CD14-positive monocyte (primary cell): ENCODE results near the gene BPTF. TPM values are rescaled to one million over a fixed set of nuclear protein-coding genes. Genes with fewer than 3 reads are reported as not detected.

Source experiments
- DNase-seq, 3 donors: peaks; one replicate each; pipeline ENCODE4 v3.0.0-alpha.2; 2011 to 2022
- H2AFZ ChIP-seq: 2 replicates; pipeline ENCODE4 v1.6.0; 2012; ENCODE audit warnings: mild to moderate bottlenecking, low read depth, low read length, inconsistent platforms; ENCODE audit not compliant: insufficient read depth, poor library complexity, severe bottlenecking
- H3K27ac ChIP-seq, 2 donors: 1 replicate in 1 of 2; 2 replicates in 1 of 2; pipeline ENCODE4 v1.5.1; 2012 to 2013; ENCODE audit warnings: low read length in 2 of 2, control low read depth in 1 of 2, inconsistent platforms in 1 of 2, low read depth in 1 of 2, mild to moderate bottlenecking in 1 of 2
- H3K27me3 ChIP-seq, 2 donors: one replicate each; pipeline versions ENCODE4 v1.6.0 to v1.6.1; 2011 to 2013; ENCODE audit warnings: low read length in 2 of 2; ENCODE audit not compliant: control insufficient read depth in 2 of 2, insufficient read depth in 2 of 2
- H3K36me3 ChIP-seq, 2 donors: replicated peaks in 1 of 2; 1 replicate in 1 of 2; 2 replicates in 1 of 2; pipeline versions ENCODE4 v1.5.1 to v1.6.1; 2012 to 2013; ENCODE audit warnings: low read length in 2 of 2, control low read depth in 1 of 2, inconsistent platforms in 1 of 2, mild to moderate bottlenecking in 1 of 2; ENCODE audit not compliant: insufficient read depth in 2 of 2, control insufficient read depth in 1 of 2
- H3K4me1 ChIP-seq, 2 donors: 1 replicate in 1 of 2; 2 replicates in 1 of 2; pipeline versions ENCODE4 v1.5.1 to v1.6.1; 2012 to 2013; ENCODE audit warnings: low read length in 2 of 2, control low read depth in 1 of 2, inconsistent platforms in 1 of 2, mild to moderate bottlenecking in 1 of 2, moderate library complexity in 1 of 2; ENCODE audit not compliant: insufficient read depth in 2 of 2, control insufficient read depth in 1 of 2
- H3K4me2 ChIP-seq: replicated peaks from 2 replicates; pipeline ENCODE3; 2012; ENCODE audit warnings: low read length, moderate library complexity, mild to moderate bottlenecking; ENCODE audit not compliant: poor library complexity, severe bottlenecking; ENCODE audit errors: extremely low read depth
- H3K4me3 ChIP-seq, 3 experiments: fragments of 200-600 bp in 1 of 3; sonication (generic) in 1 of 3; replicated peaks in 1 of 3; 1 replicate in 2 of 3; 2 replicates in 1 of 3; pipeline ENCODE4 v1.5.1; 2011 to 2013; ENCODE audit warnings: low read length in 3 of 3, mild to moderate bottlenecking in 3 of 3, control low read depth in 2 of 3, low read depth in 2 of 3, inconsistent platforms in 1 of 3, moderate library complexity in 1 of 3
- H3K79me2 ChIP-seq: 2 replicates; pipeline ENCODE4 v1.6.0; 2012; ENCODE audit warnings: mild to moderate bottlenecking, control low read depth, inconsistent platforms, low read length, moderate library complexity; ENCODE audit not compliant: insufficient read depth
- H3K9ac ChIP-seq: 2 replicates; pipeline ENCODE4 v1.6.0; 2017; ENCODE audit warnings: low read length, mild to moderate bottlenecking; ENCODE audit not compliant: insufficient read depth, poor library complexity, severe bottlenecking
- H3K9me3 ChIP-seq, 2 donors: replicated peaks in 1 of 2; 1 replicate in 1 of 2; 2 replicates in 1 of 2; pipeline versions ENCODE4 v1.5.1 to v1.6.1; 2012 to 2013; ENCODE audit warnings: low read length in 2 of 2, control low read depth in 1 of 2; ENCODE audit not compliant: control insufficient read depth in 1 of 2, insufficient read depth in 1 of 2
- H4K20me1 ChIP-seq: 2 replicates; pipeline ENCODE4 v1.6.0; 2012; ENCODE audit warnings: mild to moderate bottlenecking, low read length, control low read depth, moderate library complexity; ENCODE audit not compliant: insufficient read depth
- H3K27ac Mint-ChIP-seq, 7 donors: one replicate each; pipeline ENCODE4 v1.8.0; 2020; ENCODE audit warnings: mild to moderate bottlenecking in 7 of 7, mixed read lengths in 7 of 7, moderate library complexity in 6 of 7, inconsistent platforms in 2 of 7
- H3K27me3 Mint-ChIP-seq, 3 donors: one replicate each; pipeline ENCODE4 v1.8.0; 2021 to 2022; ENCODE audit warnings: low read depth in 3 of 3, mild to moderate bottlenecking in 3 of 3, mixed read lengths in 3 of 3, moderate library complexity in 3 of 3, inconsistent platforms in 1 of 3
- H3K36me3 Mint-ChIP-seq, 2 donors: one replicate each; pipeline ENCODE4 v1.8.0; 2020; ENCODE audit warnings: mixed read lengths in 2 of 2, inconsistent platforms in 1 of 2, mild to moderate bottlenecking in 1 of 2
- H3K4me1 Mint-ChIP-seq: one replicate; pipeline ENCODE4 v1.8.0; 2020; ENCODE audit warnings: mild to moderate bottlenecking, mixed read lengths
- H3K4me3 Mint-ChIP-seq, 2 donors: one replicate each; pipeline ENCODE4 v1.8.0; 2020; ENCODE audit warnings: mild to moderate bottlenecking in 2 of 2, mixed read lengths in 2 of 2, moderate library complexity in 1 of 2
- H3K9me3 Mint-ChIP-seq, 7 donors: one replicate each; pipeline ENCODE4 v1.8.0; 2020 to 2022; ENCODE audit warnings: mixed read lengths in 7 of 7, mild to moderate bottlenecking in 6 of 7, moderate library complexity in 6 of 7, inconsistent platforms in 2 of 7
- WGBS: methylation state at CpG from one replicate; pipeline ENCODE4 v1.1.5; 2013; ENCODE audit warnings: missing lambda C conversion rate; ENCODE audit not compliant: insufficient coverage; 5-methylcytosine and 5-hydroxymethylcytosine counted together
- intact Hi-C, 2 donors: fragments of 100-400 bp; cut with micrococcal nuclease; formaldehyde crosslinking; loops; one replicate each; pipeline versions ENCODE4 v1.15.0 to v1.15.1; 2023
- polyA plus RNA-seq, 3 donors: library from polyadenylated mRNA; depleted of rRNA in 1 of 3; unstranded in 2 of 3; stranded (reverse) in 1 of 3; fragments of 300-500 nt in 2 of 3; fragments of >200 nt in 1 of 3; fragmentation: Illumina TruSeq in 2 of 3; gene quantifications; 1 replicate in 2 of 3; 2 replicates in 1 of 3; pipeline ENCODE4 v1.2.3, GENCODE V29; 2012 to 2021
- TF ChIP-seq, protein P1 (sequence below): fragments of 200-600 bp; IDR thresholded peaks from one replicate; pipeline ENCODE4 v1.8.0; 2022; ENCODE audit warnings: antibody characterized with exemption, mild to moderate bottlenecking

Gene BPTF
- polyA plus RNA-seq, 3 donors = 1.9 to 51.1 (median 4.5) TPM

DNA sequence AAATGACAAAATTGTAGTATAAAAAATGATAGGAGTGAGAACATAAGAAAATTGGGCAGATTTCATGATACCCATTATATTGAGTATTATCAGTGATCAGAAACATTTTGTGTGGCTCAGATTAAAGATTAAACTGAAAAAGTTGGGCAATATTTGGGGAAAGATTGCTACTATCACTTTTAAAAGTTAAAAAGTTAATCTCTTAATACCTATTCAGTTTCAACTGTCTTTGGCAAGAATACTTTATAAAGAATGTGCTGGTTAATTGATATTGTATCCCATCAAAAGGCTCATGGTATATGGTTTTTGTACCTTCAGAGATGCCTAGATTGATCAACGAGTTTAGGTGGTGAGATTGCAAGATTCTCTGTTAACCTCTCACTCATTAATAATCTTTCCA is 55.8 kb downstream of the BPTF start:
- peaks cover 48 to 82% of the 10 kb centered on the region in 2 donors for H3K36me3 Mint-ChIP-seq
- DNase-seq = no peak
- H3K4me3 Mint-ChIP-seq = no peak overlapping the region
- Histone ChIP-seq H3K27me3 (no peaks in the 10 kb centered on the region), H3K9ac (no peak overlapping the region), H3K79me2 (peaks cover 16% of the 10 kb centered on the region), H3K36me3 (peaks cover 32 to 82% of the 10 kb centered on the region in 2 donors), H2AFZ (no peak overlapping the region), H3K4me3 (no peak overlapping the region), H4K20me1 (peaks cover 39% of the 10 kb centered on the region), H3K4me1 (no peaks in the 10 kb centered on the region), H3K9me3 (no peaks in the 10 kb centered on the region), H3K4me2 (no peak overlapping the region), H3K27ac (no peak overlapping the region)
- peaks cover 0 to 1% (median 0%) of the 10 kb centered on the region in 3 donors for H3K27me3 Mint-ChIP-seq
- H3K4me1 Mint-ChIP-seq = no peaks in the 10 kb centered on the region
- WGBS = no CpG with 5 or more reads among the region's 1 CpG
- TF ChIP-seq, protein P1, sequence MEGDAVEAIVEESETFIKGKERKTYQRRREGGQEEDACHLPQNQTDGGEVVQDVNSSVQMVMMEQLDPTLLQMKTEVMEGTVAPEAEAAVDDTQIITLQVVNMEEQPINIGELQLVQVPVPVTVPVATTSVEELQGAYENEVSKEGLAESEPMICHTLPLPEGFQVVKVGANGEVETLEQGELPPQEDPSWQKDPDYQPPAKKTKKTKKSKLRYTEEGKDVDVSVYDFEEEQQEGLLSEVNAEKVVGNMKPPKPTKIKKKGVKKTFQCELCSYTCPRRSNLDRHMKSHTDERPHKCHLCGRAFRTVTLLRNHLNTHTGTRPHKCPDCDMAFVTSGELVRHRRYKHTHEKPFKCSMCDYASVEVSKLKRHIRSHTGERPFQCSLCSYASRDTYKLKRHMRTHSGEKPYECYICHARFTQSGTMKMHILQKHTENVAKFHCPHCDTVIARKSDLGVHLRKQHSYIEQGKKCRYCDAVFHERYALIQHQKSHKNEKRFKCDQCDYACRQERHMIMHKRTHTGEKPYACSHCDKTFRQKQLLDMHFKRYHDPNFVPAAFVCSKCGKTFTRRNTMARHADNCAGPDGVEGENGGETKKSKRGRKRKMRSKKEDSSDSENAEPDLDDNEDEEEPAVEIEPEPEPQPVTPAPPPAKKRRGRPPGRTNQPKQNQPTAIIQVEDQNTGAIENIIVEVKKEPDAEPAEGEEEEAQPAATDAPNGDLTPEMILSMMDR = no peak
- H3K27ac Mint-ChIP-seq = no peak overlapping the region
- H3K9me3 Mint-ChIP-seq = no peaks in the 10 kb centered on the region
- intact Hi-C loops = no loop called here

DNA sequence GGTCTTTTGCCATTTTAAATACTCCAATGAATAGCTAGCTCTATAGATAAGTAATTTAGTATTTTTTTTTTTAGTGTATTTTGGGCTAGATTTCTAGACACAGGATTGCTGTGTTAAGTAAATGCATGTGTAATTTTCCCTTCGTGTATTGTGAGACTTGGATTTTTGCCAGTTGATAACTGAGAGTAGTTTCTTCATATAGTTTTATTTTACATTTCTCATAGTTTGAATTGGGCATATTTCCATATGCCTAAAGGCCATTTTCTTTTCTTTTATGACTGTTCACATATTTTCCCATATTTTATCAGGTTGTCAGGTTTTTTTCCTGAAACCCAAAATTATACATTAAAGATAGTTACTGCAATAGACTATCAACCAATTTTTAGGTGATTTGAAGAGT is 59.4 kb downstream of the BPTF start:
- WGBS = no CpG with 5 or more reads among the region's 1 CpG
- peaks cover 13% of the 10 kb centered on the region for H3K79me2 ChIP-seq
- H3K4me3 ChIP-seq = no peak overlapping the region
- H3K9ac ChIP-seq = no peak overlapping the region
- H3K4me2 ChIP-seq = no peak overlapping the region
- H3K4me1 Mint-ChIP-seq = no peaks in the 10 kb centered on the region
- intact Hi-C loops = no loop called here
- H3K4me1 ChIP-seq = no peaks in the 10 kb centered on the region
- H3K36me3 Mint-ChIP-seq = peaks cover 48 to 82% of the 10 kb centered on the region in 2 donors
- no peak overlapping the region for H3K4me3 Mint-ChIP-seq
- peaks cover 33% of the 10 kb centered on the region for H4K20me1 ChIP-seq
- no peaks in the 10 kb centered on the region for H3K9me3 Mint-ChIP-seq
- peaks cover 38 to 86% of the 10 kb centered on the region in 2 donors for H3K36me3 ChIP-seq
- no peak overlapping the region for H3K27ac ChIP-seq
- DNase-seq = no peak
- H3K27me3 Mint-ChIP-seq = peaks cover 0 to 1% (median 0%) of the 10 kb centered on the region in 3 donors
- TF ChIP-seq, protein P1 = no peak
- H3K27ac Mint-ChIP-seq = no peak overlapping the region
- no peaks in the 10 kb centered on the region for H3K9me3 ChIP-seq
- H3K27me3 ChIP-seq = no peaks in the 10 kb centered on the region
- no peak overlapping the region for H2AFZ ChIP-seq
